ENCODE results near the gene WRAP73. TPM values are rescaled to one million over a fixed set of nuclear protein-coding genes. Genes with fewer than 3 reads are reported as not detected.
"Not testable (repeated sequence)": the region's sequence is repeated elsewhere in the genome, so short reads cannot be mapped to it uniquely, and the experiment has no call there.

Gene WRAP73
- total and polyA plus RNA-seq, 5 donors: 8.7 to 13.9 (median 12.5) TPM

GRCh38 chr1:3624200-3625136 is 25.4 kb downstream of the WRAP73 start, which contains the start of gene TPRG1L:
TPRG1L (plus strand) TSS chr1:3625015; CDS start chr1:3625073, 58 bp downstream.
- H3K4me1 ChIP-seq (ENCODE audit: control insufficient read depth, insufficient read depth, low read length): peaks cover 5% of the 10 kb centered on the region
- H3K27me3 ChIP-seq (ENCODE audit: control insufficient read depth, insufficient read depth): no peaks in the 10 kb centered on the region
- H3K27ac ChIP-seq (ENCODE audit: low read length): peak within 1 kb of the TSS; percentile 10
- intact Hi-C loops (cut with DNase I): no loop called here
- peak; percentile 98 to 100 (median 100) for DNase-seq
- peak; percentile 97 for ATAC-seq
- peak within 1 kb of the TSS; percentile 85 for H3K4me3 ChIP-seq (ENCODE audit: low read length)
- H3K9me3 ChIP-seq (ENCODE audit: control insufficient read depth, low read length): no peaks in the 10 kb centered on the region
- WGBS: under 1% methylated on average over 108 of the region's 108 CpGs

GRCh38 chr1:3623441-3624199 is 26.3 kb downstream of the WRAP73 start:
- no peak overlapping the region for H3K27ac ChIP-seq (ENCODE audit: low read length)

DNA sequence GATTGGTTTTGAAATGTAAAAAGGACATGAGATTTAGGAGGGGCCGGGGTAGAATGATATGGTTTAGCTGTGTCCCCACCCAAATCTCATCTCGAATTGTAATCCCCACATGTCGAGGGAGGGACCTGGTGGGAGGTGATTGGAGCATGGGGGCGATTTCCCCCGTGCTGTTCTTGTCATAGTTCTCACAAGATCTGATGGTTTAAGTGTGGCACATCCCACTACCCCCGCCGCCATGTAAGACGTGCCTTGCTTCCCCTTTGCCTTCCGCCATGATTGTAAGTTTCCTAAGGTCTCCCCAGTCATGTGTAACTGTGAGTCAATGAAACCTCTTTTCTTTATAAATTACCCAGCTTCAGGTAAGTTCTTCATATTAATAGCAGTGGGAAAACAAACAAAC is 27.8 kb downstream of the WRAP73 start:
- H3K9me3 ChIP-seq (ENCODE audit: control insufficient read depth, low read length); H3K27me3 ChIP-seq (ENCODE audit: control insufficient read depth, insufficient read depth); intact Hi-C loops (cut with DNase I); H3K4me1 ChIP-seq (ENCODE audit: control insufficient read depth, insufficient read depth, low read length); H3K27ac ChIP-seq (ENCODE audit: low read length); ATAC-seq; H3K4me3 ChIP-seq (ENCODE audit: low read length): not testable (repeated sequence)
- 81% methylated on average over 9 of the region's 9 CpGs for WGBS
- peak in 2 of 3 donors; percentile 5 to 22 for DNase-seq

More at GRCh38 chr1:3623441-3624199, 26.3 kb downstream of the WRAP73 start:
- no peaks in the 10 kb centered on the region for H3K27me3 ChIP-seq (ENCODE audit: control insufficient read depth, insufficient read depth)
- DNase-seq: peak in 2 of 3 donors; percentile 45 to 55
- H3K9me3 ChIP-seq (ENCODE audit: control insufficient read depth, low read length): no peaks in the 10 kb centered on the region
- peak overlapping the region; percentile 72 for H3K4me3 ChIP-seq (ENCODE audit: low read length)
- no peak for ATAC-seq
- H3K4me1 ChIP-seq (ENCODE audit: control insufficient read depth, insufficient read depth, low read length): peaks cover 5% of the 10 kb centered on the region
- intact Hi-C loops (cut with DNase I): no loop called here
- 27% methylated on average over 23 of the region's 23 CpGs for WGBS

DNA sequence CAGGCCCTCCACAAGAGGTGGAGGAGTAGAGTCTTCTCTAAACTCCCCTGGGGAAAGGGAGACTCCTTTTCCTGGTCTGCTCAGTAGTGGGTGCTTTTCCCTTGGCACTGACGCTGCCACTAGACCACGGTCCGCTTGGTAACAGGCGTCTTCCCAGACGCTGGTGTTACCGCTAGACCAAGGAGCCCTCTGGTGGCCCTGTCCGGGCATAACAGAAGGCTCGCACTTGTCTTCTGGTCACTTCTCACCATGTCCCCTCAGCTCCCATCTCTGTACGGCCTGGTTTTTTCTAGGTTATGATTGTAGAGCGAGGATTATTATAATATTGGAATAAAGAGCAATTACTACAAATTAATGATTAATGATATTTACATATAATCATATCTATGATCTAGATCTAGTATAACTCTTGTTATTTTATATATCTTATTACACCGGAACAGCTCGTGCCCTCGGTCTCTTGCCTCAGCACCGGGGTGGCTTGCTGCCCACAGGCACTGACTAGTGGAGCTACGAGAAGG is 28.7 kb downstream of the WRAP73 start:
- DNase-seq: peak; percentile 54 to 75 (median 72)
- intact Hi-C loops (cut with DNase I): loop anchor here in 1 of 4 donors (2.0 kb wide), 1 partner anchor 130 kb away; no protein-coding TSS in a partner anchor
- H3K4me3 ChIP-seq (ENCODE audit: low read length); H3K4me1 ChIP-seq (ENCODE audit: control insufficient read depth, insufficient read depth, low read length); ATAC-seq; H3K9me3 ChIP-seq (ENCODE audit: control insufficient read depth, low read length); H3K27me3 ChIP-seq (ENCODE audit: control insufficient read depth, insufficient read depth); H3K27ac ChIP-seq (ENCODE audit: low read length): not testable (repeated sequence)
- 25% methylated on average over 14 of the region's 15 CpGs for WGBS

- ATAC-seq (no peak), DNase-seq (peak in 2 of 3 donors; percentile 39 to 43)
- 85% methylated on average over 12 of the region's 12 CpGs for WGBS
- no peak overlapping the region for H3K4me3 ChIP-seq (ENCODE audit: low read length)
- H3K27ac ChIP-seq (ENCODE audit: low read length): no peak overlapping the region
- H3K4me1 ChIP-seq (ENCODE audit: control insufficient read depth, insufficient read depth, low read length): peaks cover 5% of the 10 kb centered on the region
- H3K9me3 ChIP-seq (ENCODE audit: control insufficient read depth, low read length): no peaks in the 10 kb centered on the region
- intact Hi-C loops (cut with DNase I): loop anchor here in 1 of 4 donors (2.0 kb wide), 1 partner anchor 130 kb away; no protein-coding TSS in a partner anchor
- no peaks in the 10 kb centered on the region for H3K27me3 ChIP-seq (ENCODE audit: control insufficient read depth, insufficient read depth)
Measured at GRCh38 chr1:3620708-3621107, 29.2 kb downstream of the WRAP73 start.

DNA sequence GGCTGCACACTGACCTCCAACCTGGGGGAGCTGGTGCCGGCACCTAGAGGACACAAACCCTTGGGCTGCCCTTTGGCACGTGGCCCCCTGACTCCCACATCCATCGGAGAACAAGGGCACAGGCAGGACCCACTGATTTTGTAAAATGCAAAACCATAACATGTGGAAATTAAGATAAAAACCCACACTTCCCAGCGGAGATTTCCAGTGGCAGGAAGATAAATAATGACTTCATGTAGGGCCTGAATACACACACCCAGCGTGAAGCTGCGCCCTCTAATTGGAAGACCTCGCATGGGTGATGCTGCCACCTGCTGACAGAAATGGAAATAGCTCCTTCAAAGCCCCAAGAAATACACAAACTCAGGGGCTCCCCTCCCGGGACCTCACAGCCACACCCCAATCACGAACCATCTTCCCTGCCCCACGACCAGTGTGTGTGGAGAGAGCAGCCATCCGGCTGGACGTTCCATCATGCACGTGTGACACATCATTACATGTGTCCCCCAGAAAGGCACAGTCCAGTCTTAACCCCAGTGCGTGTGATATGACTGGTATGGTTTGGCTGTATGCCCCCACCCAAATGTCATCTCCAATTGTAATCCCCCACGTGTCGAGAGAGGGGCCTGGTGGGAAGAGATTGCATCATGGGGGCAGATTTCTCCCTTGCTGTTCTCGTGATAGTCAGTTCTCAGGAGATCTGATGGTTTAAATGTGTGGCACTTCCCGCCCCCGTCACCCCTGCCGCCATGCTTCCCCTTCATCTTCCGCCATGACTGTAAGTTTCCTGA is 30.8 kb downstream of the WRAP73 start:
- Histone ChIP-seq H3K9me3 (ENCODE audit: control insufficient read depth, low read length) (no peaks in the 10 kb centered on the region), H3K27ac (ENCODE audit: low read length) (no peak overlapping the region), H3K4me3 (ENCODE audit: low read length) (no peak overlapping the region), H3K4me1 (ENCODE audit: control insufficient read depth, insufficient read depth, low read length) (peaks cover 5% of the 10 kb centered on the region), H3K27me3 (ENCODE audit: control insufficient read depth, insufficient read depth) (no peaks in the 10 kb centered on the region)
- intact Hi-C loops (cut with DNase I): loop anchor here (2.0 to 5.0 kb wide), 3 partner anchors 52 to 128 kb away; no protein-coding TSS in a partner anchor
- ATAC-seq (peak; percentile 71 to 75), DNase-seq (peak in 2 of 3 donors; percentile 65 to 85)
- WGBS: 16% methylated on average over 21 of the region's 21 CpGs

GRCh38 chr1:3618531-3618880 is 31.4 kb downstream of the WRAP73 start:
- Histone ChIP-seq H3K27me3 (ENCODE audit: control insufficient read depth, insufficient read depth) (no peaks in the 10 kb centered on the region), H3K9me3 (ENCODE audit: control insufficient read depth, low read length) (no peaks in the 10 kb centered on the region), H3K4me1 (ENCODE audit: control insufficient read depth, insufficient read depth, low read length) (peaks cover 2% of the 10 kb centered on the region), H3K27ac (ENCODE audit: low read length) (no peak overlapping the region), H3K4me3 (ENCODE audit: low read length) (no peak overlapping the region)
- WGBS: 75% methylated on average over 9 of the region's 9 CpGs
- DNase-seq: peak in 1 of 3 donors; percentile 35
- intact Hi-C loops (cut with DNase I): loop anchor here (2.0 to 5.0 kb wide), 3 partner anchors 51 to 128 kb away; no protein-coding TSS in a partner anchor
- ATAC-seq: peak in 1 of 2 donors; percentile 6

DNA sequence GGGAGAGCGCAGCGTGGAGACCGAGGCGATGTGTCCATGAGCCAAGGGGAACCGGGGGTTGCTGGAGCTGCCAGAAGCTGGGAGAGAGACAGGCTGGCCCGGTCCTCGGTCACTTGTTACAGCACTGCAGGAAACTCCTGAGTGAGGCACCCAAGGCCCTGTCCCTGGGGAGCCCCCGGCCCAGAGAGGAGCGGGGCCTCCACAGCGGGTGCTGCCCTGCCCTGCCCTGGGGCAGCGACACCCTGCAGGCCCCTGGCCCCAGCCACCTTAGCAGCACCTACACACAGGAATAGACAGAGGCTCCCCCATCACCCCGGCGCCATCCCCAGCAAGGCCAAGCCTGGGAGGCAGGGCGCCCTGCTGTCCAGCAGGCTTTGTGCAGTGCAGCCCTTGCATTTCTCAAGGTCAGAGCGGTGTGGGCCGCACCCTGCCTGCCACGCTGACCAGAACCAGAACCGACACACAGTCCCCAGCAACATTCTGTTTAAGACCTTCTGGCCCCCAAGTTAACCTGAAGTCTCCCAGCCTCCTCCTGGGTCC is 32.0 kb downstream of the WRAP73 start:
- WGBS: 84% methylated on average over 18 of the region's 18 CpGs
- intact Hi-C loops (cut with DNase I): loop anchor here (2.0 to 5.0 kb wide), 4 partner anchors 51 to 127 kb away; no protein-coding TSS in a partner anchor
- H3K27ac ChIP-seq (ENCODE audit: low read length): no peak overlapping the region
- no peaks in the 10 kb centered on the region for H3K9me3 ChIP-seq (ENCODE audit: control insufficient read depth, low read length)
- H3K4me1 ChIP-seq (ENCODE audit: control insufficient read depth, insufficient read depth, low read length): no peaks in the 10 kb centered on the region
- DNase-seq (peak in 2 of 3 donors; percentile 48 to 50), ATAC-seq (no peak)
- H3K27me3 ChIP-seq (ENCODE audit: control insufficient read depth, insufficient read depth): no peaks in the 10 kb centered on the region
- no peak overlapping the region for H3K4me3 ChIP-seq (ENCODE audit: low read length)

GRCh38 chr1:3616861-3617260 is 33.0 kb downstream of the WRAP73 start:
- ATAC-seq (no peak), DNase-seq (peak in 1 of 3 donors; percentile 42)
- WGBS: 71% methylated on average over 9 of the region's 9 CpGs
- intact Hi-C loops (cut with DNase I): loop anchor here in 3 of 4 donors (2.0 to 5.0 kb wide), 2 partner anchors 50 to 52 kb away; no protein-coding TSS in a partner anchor
- H3K4me1 ChIP-seq (ENCODE audit: control insufficient read depth, insufficient read depth, low read length): no peaks in the 10 kb centered on the region
- no peak overlapping the region for H3K4me3 ChIP-seq (ENCODE audit: low read length)
- no peak overlapping the region for H3K27ac ChIP-seq (ENCODE audit: low read length)
- H3K9me3 ChIP-seq (ENCODE audit: control insufficient read depth, low read length): no peaks in the 10 kb centered on the region
- H3K27me3 ChIP-seq (ENCODE audit: control insufficient read depth, insufficient read depth): no peaks in the 10 kb centered on the region
